ENCODE data around the gene LDLRAD3.

LDLRAD3 gene

DNA sequence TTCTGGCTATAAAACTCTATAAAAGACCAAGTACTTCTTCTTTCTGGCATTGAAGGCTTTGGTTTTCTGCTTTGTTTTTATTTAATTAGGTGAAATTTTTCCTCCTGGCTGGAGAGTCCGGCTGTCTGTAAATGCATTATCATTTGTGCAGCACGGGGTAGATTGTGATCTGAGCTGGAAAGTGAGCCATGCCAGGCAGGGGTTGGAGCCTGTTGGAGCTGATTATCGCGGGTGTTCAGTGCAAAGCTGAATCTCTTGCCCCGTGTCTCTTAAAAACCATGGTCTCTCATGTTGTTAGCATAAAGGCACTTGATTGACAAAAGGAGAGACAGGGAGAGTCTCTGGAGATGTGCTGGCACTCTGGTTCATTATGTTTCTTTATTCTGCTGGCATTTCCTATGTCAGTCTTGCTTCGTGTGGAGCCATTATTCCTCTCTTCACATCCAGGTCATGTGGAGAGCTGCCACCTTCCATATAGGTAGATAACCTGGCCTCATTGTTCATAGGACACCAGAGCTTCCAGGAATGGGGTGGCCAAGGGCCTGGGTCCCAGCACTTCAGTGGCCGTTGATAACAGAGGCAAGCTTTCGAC is 75.2 kb downstream of the LDLRAD3 start:
- Histone ChIP-seq H3K4me3 (ENCODE audit: low read depth, low read length) (no peak overlapping the region), H3K9ac (ENCODE audit: low read depth, low read length) (no peak overlapping the region), H3K9me3 (ENCODE audit: control insufficient read depth, insufficient read depth, low read length) (no peaks in the 10 kb centered on the region), H3K27ac (ENCODE audit: low read depth, low read length) (no peak overlapping the region), H3K36me3 (ENCODE audit: control insufficient read depth, insufficient read depth, low read length) (no peaks in the 10 kb centered on the region), H3K27me3 (ENCODE audit: control insufficient read depth, insufficient read depth, low read length) (no peaks in the 10 kb centered on the region), H3K4me1 (ENCODE audit: control insufficient read depth, insufficient read depth, low read length) (peaks cover 9% of the 10 kb centered on the region)

DNA sequence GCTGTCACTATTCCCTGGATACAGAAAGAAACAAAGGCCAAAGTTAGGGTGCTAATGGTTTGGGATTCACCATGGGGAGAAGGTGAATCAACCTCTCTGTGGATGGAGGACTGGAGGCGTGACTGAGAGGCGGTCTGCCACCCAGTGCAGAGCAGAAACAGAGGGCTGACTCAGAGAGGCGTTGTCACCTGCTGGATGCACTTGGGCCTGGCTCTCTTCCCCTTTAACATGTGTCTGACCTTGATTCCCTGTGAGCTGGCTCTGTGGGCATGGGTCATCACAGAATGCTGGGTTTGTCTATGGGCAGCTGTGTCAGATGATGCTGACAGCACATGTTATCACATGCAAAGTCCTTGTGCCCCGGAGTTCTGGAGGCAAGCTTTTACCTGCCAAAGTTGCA is 75.9 kb downstream of the LDLRAD3 start:
- Histone ChIP-seq H3K9ac (ENCODE audit: low read depth, low read length) (no peak overlapping the region), H3K27ac (ENCODE audit: low read depth, low read length) (no peak overlapping the region), H3K4me3 (ENCODE audit: low read depth, low read length) (no peak overlapping the region), H3K9me3 (ENCODE audit: control insufficient read depth, insufficient read depth, low read length) (no peaks in the 10 kb centered on the region), H3K27me3 (ENCODE audit: control insufficient read depth, insufficient read depth, low read length) (no peaks in the 10 kb centered on the region), H3K4me1 (ENCODE audit: control insufficient read depth, insufficient read depth, low read length) (peaks cover 15% of the 10 kb centered on the region), H3K36me3 (ENCODE audit: control insufficient read depth, insufficient read depth, low read length) (no peaks in the 10 kb centered on the region)

DNA sequence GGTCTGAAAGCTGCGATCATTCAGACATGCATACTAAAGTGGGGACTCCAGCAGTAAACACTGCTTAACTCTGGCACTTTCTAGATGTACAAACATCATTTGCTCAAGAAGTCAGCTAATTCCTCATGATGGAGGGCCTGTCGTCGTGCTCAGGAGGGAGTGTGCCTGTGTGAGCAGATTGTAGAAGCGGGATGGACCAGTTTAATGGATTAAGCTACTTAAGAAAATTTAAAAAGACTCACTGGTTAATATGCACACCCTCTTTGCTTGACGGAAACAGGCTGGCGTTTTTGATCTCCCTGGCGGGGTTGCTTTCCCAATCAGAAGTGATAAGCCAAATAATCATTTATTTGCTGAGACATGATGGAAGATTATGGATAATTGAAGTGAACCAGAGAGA is 79.0 kb downstream of the LDLRAD3 start:
- Histone ChIP-seq H3K36me3 (ENCODE audit: control insufficient read depth, insufficient read depth, low read length) (no peaks in the 10 kb centered on the region), H3K27me3 (ENCODE audit: control insufficient read depth, insufficient read depth, low read length) (no peaks in the 10 kb centered on the region), H3K4me3 (ENCODE audit: low read depth, low read length) (no peak overlapping the region), H3K9me3 (ENCODE audit: control insufficient read depth, insufficient read depth, low read length) (no peaks in the 10 kb centered on the region), H3K4me1 (ENCODE audit: control insufficient read depth, insufficient read depth, low read length) (peaks cover 27% of the 10 kb centered on the region), H3K9ac (ENCODE audit: low read depth, low read length) (no peak overlapping the region), H3K27ac (ENCODE audit: low read depth, low read length) (no peak overlapping the region)

DNA sequence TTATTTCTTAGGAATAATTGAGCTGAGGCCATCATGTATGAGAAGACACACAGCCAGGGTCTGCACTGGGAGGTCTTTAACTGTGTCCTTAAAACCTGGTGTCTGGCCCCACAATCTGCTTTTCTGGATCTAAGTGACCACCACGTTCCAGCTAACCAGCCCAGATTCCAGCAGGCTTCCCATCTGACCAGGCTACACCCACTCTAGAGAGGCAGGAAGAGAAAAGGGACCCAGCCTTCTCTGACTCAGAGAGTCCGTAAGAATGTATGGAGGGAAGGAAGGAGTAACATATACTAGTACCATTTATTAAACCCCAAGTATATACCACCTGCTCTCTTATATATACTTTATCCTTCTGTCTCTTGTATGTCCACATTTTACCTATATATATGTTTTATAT is 80.1 kb downstream of the LDLRAD3 start:
- no peak overlapping the region for H3K9ac ChIP-seq (ENCODE audit: low read depth, low read length)
- no peaks in the 10 kb centered on the region for H3K9me3 ChIP-seq (ENCODE audit: control insufficient read depth, insufficient read depth, low read length)
- no peaks in the 10 kb centered on the region for H3K27me3 ChIP-seq (ENCODE audit: control insufficient read depth, insufficient read depth, low read length)
- H3K36me3 ChIP-seq (ENCODE audit: control insufficient read depth, insufficient read depth, low read length) = no peaks in the 10 kb centered on the region
- H3K4me3 ChIP-seq (ENCODE audit: low read depth, low read length) = no peak overlapping the region
- H3K4me1 ChIP-seq (ENCODE audit: control insufficient read depth, insufficient read depth, low read length) = peaks cover 27% of the 10 kb centered on the region
- no peak overlapping the region for H3K27ac ChIP-seq (ENCODE audit: low read depth, low read length)

DNA sequence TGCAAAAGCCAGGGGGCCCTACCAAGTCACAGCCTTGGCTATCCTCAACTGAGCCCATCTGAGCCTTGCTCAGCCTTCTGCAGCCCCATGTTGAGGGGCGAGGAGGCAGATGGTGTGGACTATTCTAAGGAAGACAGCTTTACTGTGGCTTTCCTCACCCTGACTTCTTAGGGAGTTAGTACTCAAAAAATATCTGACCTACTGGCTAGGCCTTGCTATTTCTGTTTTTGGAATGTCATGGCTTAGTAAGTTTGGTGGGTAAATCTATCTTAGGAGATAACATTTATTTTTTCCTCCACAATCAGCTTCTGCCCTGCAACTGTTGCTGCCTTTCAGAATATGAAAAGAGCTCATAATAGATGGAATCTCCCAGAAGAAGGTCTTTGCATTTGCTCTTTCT is 80.9 kb downstream of the LDLRAD3 start:
- H3K4me1 ChIP-seq (ENCODE audit: control insufficient read depth, insufficient read depth, low read length) = peaks cover 27% of the 10 kb centered on the region
- no peak overlapping the region for H3K4me3 ChIP-seq (ENCODE audit: low read depth, low read length)
- H3K27ac ChIP-seq (ENCODE audit: low read depth, low read length) = peak overlapping the region; percentile 71
- H3K27me3 ChIP-seq (ENCODE audit: control insufficient read depth, insufficient read depth, low read length) = no peaks in the 10 kb centered on the region
- no peak overlapping the region; the same call in 1 of the 2 replicates for H3K9ac ChIP-seq (ENCODE audit: low read depth, low read length)
- no peaks in the 10 kb centered on the region for H3K36me3 ChIP-seq (ENCODE audit: control insufficient read depth, insufficient read depth, low read length)
- H3K9me3 ChIP-seq (ENCODE audit: control insufficient read depth, insufficient read depth, low read length) = no peaks in the 10 kb centered on the region

DNA sequence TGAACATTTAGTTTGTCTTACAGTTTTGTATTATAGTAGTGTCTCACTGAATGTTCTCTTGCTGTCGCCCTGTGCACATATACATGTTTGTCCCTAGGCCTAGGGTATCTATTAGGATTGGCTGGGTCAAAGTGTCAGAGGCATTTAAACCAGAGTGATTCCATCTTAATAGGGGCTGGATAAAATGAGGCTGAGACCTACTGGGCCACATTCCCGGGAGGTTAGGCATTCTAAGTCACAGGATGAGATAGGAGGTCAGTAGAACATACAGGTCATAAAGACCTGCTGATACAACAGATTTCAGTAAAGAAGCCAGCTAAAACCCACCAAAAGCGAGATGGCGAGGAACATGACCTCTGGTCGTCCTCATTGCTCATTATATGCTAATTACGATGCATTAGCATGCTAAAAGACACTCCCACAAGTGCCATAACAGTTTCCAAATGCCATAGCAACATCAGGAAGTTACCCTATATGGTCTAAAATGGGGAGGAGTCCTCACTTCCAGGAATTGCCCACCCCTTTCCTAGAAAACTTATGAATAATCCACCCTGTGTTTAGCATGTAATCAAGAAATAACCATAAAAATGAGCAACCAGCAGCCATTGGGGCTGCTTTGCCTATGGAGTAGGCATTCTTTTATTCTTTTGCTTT is 82.6 kb downstream of the LDLRAD3 start:
- no peak overlapping the region for H3K27ac ChIP-seq (ENCODE audit: low read depth, low read length)
- no peaks in the 10 kb centered on the region for H3K27me3 ChIP-seq (ENCODE audit: control insufficient read depth, insufficient read depth, low read length)
- peaks cover 30% of the 10 kb centered on the region for H3K4me1 ChIP-seq (ENCODE audit: control insufficient read depth, insufficient read depth, low read length)
- H3K36me3 ChIP-seq (ENCODE audit: control insufficient read depth, insufficient read depth, low read length) = no peaks in the 10 kb centered on the region
- H3K9me3 ChIP-seq (ENCODE audit: control insufficient read depth, insufficient read depth, low read length) = no peaks in the 10 kb centered on the region
- H3K4me3 ChIP-seq (ENCODE audit: low read depth, low read length) = no peak overlapping the region
- no peak overlapping the region for H3K9ac ChIP-seq (ENCODE audit: low read depth, low read length)

DNA sequence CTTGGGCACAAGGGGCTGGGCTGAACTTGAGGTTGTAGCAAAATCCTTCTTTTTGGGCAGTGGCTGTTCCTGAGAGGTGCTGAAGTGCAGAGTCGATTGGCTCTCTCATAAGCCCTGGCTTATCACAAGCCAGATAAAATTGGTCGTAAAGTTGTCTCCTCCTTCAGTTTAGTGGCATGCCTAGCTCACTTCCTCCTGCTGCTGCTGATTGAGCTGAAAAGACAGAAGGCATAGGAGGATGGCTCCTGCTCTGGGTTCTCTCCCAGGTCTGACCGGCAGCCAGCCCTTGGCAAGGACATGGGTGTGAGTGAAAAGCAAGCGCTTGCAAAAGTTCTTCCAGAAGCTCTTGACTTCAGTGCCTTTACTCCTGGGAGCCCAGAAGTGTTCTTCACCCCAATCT is 83.9 kb downstream of the LDLRAD3 start:
- no peak overlapping the region for H3K4me3 ChIP-seq (ENCODE audit: low read depth, low read length)
- H3K9me3 ChIP-seq (ENCODE audit: control insufficient read depth, insufficient read depth, low read length) = no peaks in the 10 kb centered on the region
- H3K4me1 ChIP-seq (ENCODE audit: control insufficient read depth, insufficient read depth, low read length) = peaks cover 29% of the 10 kb centered on the region
- H3K27me3 ChIP-seq (ENCODE audit: control insufficient read depth, insufficient read depth, low read length) = no peaks in the 10 kb centered on the region
- H3K36me3 ChIP-seq (ENCODE audit: control insufficient read depth, insufficient read depth, low read length) = no peaks in the 10 kb centered on the region
- no peak overlapping the region for H3K27ac ChIP-seq (ENCODE audit: low read depth, low read length)
- no peak overlapping the region for H3K9ac ChIP-seq (ENCODE audit: low read depth, low read length)

DNA sequence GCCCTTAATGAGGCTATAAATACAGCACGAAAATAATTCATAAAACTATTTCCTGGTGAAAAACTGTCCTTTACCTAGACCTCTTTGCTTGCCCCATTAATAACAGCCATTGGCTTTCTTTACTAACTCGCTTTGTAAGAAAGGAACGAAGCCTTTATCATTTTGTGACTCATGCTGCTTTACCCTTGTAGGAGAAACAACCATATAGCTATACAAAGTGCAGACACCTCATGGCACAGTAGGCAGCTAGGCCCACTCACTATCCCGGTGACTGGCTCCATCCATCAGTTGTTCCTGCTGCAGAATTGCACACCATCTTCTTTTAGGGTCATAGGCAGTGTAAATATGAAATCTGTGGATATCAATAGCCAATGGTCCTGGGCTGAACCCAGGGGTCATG is 85.8 kb downstream of the LDLRAD3 start:
- Histone ChIP-seq H3K4me3 (ENCODE audit: low read depth, low read length) (no peak overlapping the region), H3K4me1 (ENCODE audit: control insufficient read depth, insufficient read depth, low read length) (peaks cover 33% of the 10 kb centered on the region), H3K27me3 (ENCODE audit: control insufficient read depth, insufficient read depth, low read length) (no peaks in the 10 kb centered on the region), H3K27ac (ENCODE audit: low read depth, low read length) (no peak overlapping the region), H3K9ac (ENCODE audit: low read depth, low read length) (no peak overlapping the region), H3K9me3 (ENCODE audit: control insufficient read depth, insufficient read depth, low read length) (no peaks in the 10 kb centered on the region), H3K36me3 (ENCODE audit: control insufficient read depth, insufficient read depth, low read length) (no peaks in the 10 kb centered on the region)

DNA sequence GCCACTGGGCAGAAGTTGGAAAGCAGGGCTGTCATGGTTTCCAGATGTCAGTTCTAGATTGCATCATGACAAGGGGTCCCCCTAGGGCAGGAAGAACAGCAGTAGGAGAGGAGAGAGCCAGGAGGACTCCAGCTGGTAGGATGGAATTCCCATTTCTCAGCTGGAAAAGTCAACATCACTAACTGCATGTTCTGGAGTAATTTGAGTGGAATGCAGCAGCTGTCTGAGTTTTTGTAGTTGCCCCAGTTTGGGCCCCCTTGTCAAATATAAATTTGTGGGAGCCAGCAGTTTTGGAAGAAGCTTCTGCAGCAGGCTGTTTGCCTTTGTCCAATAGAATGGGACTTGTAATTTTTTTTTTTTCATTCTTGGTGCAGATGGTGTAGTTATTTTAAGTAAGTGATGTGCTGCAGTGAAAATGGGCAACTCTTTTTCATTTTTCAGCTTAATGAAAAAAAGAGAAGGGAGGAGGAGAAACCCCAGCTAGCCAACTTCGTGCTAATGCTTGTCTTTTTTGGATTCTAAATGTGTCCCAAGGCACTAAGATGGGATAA is 86.9 kb downstream of the LDLRAD3 start:
- Histone ChIP-seq H3K9ac (ENCODE audit: low read depth, low read length) (no peak overlapping the region), H3K4me1 (ENCODE audit: control insufficient read depth, insufficient read depth, low read length) (peaks cover 29% of the 10 kb centered on the region), H3K9me3 (ENCODE audit: control insufficient read depth, insufficient read depth, low read length) (no peaks in the 10 kb centered on the region), H3K27me3 (ENCODE audit: control insufficient read depth, insufficient read depth, low read length) (no peaks in the 10 kb centered on the region), H3K4me3 (ENCODE audit: low read depth, low read length) (no peak overlapping the region), H3K27ac (ENCODE audit: low read depth, low read length) (no peak overlapping the region), H3K36me3 (ENCODE audit: control insufficient read depth, insufficient read depth, low read length) (no peaks in the 10 kb centered on the region)

DNA sequence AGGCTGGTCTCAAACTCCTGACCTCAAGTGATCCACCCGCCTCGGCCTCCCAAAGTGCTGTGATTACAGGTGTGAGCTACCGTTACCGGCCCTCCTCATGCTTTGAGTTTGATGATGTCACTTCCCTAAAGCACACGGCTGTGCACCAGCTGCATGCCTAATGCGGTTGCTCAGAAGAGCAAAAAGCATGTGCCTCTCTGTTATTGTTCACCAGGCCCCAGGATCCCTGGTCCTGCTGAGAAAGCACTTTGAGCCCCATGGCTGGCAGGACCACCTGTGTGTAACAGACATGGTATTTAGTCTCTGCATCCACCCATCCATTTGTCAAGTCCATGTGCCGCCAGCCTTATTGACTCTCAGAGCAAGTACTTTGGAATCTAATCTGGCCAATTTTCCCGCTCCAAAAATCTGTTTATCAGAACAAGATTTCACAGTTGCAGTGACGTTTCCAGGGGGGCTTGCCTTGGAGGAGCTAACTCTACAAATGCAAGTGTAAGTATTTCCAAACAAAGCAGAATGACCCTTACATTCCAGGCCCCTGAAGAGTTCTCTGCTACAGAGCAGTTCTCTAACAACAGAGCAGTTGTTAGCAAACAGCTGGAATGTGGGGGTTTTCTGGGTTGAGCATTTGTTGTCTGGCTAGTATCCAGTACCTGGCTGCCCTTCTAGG is 89.4 kb downstream of the LDLRAD3 start:
- Histone ChIP-seq H3K4me3 (ENCODE audit: low read depth, low read length) (0 out of 2 replicates have a peak overlapping the region, but pooled peaks have one; percentile 3), H3K27me3 (ENCODE audit: control insufficient read depth, insufficient read depth, low read length) (no peaks in the 10 kb centered on the region), H3K36me3 (ENCODE audit: control insufficient read depth, insufficient read depth, low read length) (0 out of 2 replicates have a peak, but pooled peaks cover 3% of the 10 kb centered on the region), H3K27ac (ENCODE audit: low read depth, low read length) (peak overlapping the region; percentile 95), H3K4me1 (ENCODE audit: control insufficient read depth, insufficient read depth, low read length) (peaks cover 22% of the 10 kb centered on the region), H3K9me3 (ENCODE audit: control insufficient read depth, insufficient read depth, low read length) (no peaks in the 10 kb centered on the region), H3K9ac (ENCODE audit: low read depth, low read length) (peak overlapping the region; percentile 67; the same call in 1 of the 2 replicates)

DNA sequence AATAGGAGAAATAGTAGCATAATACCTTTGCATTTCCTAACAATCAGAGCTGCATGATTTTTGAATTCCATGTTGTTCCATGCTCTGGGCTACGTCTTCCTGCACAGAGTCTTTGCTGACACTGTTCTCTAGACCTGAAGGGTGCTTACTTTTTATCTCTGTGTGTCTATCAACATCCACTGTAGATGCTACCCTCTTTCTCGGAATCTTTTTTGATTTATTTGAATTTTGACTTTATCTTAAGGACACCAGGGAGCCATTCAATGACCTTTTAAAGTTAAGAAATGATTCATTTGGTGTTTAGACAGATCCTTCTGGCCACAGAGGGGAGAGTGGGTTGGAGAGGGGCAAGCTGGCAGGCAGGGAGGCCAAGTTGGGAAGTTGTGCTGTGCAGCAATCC is 90.1 kb downstream of the LDLRAD3 start:
- no peak overlapping the region for H3K9ac ChIP-seq (ENCODE audit: low read depth, low read length)
- H3K4me1 ChIP-seq (ENCODE audit: control insufficient read depth, insufficient read depth, low read length) = peaks cover 22% of the 10 kb centered on the region
- H3K36me3 ChIP-seq (ENCODE audit: control insufficient read depth, insufficient read depth, low read length) = 0 out of 2 replicates have a peak, but pooled peaks cover 3% of the 10 kb centered on the region

More for the DNA sequence above, 90.1 kb downstream of the LDLRAD3 start:
- no peaks in the 10 kb centered on the region for H3K9me3 ChIP-seq (ENCODE audit: control insufficient read depth, insufficient read depth, low read length)
- peak overlapping the region; percentile 3; the same call in 1 of the 2 replicates for H3K4me3 ChIP-seq (ENCODE audit: low read depth, low read length)
- peak overlapping the region; percentile 95 for H3K27ac ChIP-seq (ENCODE audit: low read depth, low read length)
- H3K27me3 ChIP-seq (ENCODE audit: control insufficient read depth, insufficient read depth, low read length) = no peaks in the 10 kb centered on the region
